Nephron progenitor cell (in vitro differentiated cells): Measurements from ENCODE around the gene MYO18A.

ENCODE experiments used
- DNase-seq: peaks from one replicate; pipeline ENCODE4 v3.0.0; 2021
- H3K27ac Mint-ChIP-seq: 2 replicates; pipeline ENCODE4 v1.8.0; 2021; ENCODE audit warnings: mild to moderate bottlenecking, moderate library complexity, mixed read lengths
- H3K27me3 Mint-ChIP-seq: 2 replicates; pipeline ENCODE4 v1.8.0; 2021; ENCODE audit warnings: mild to moderate bottlenecking, low read depth, mixed read lengths; ENCODE audit not compliant: poor library complexity
- H3K36me3 Mint-ChIP-seq: 2 replicates; pipeline ENCODE4 v1.8.0; 2021; ENCODE audit warnings: low read depth, mixed read lengths
- H3K4me1 Mint-ChIP-seq: 2 replicates; pipeline ENCODE4 v1.8.0; 2021; ENCODE audit warnings: mixed read lengths
- H3K4me3 Mint-ChIP-seq: 2 replicates; pipeline ENCODE4 v1.8.0; 2021; ENCODE audit warnings: mild to moderate bottlenecking, moderate library complexity, mixed read lengths
- H3K9me3 Mint-ChIP-seq: 2 replicates; pipeline ENCODE4 v1.8.0; 2021; ENCODE audit warnings: mild to moderate bottlenecking, moderate library complexity, mixed read lengths
- TF ChIP-seq, protein P1 (sequence below): fragments of 200-600 bp; sonication (generic); IDR thresholded peaks from 2 replicates; pipeline ENCODE4 v1.5.0; 2021; ENCODE audit warnings: antibody characterized with exemption

MYO18A gene

GRCh38 chr17:29021226-29021625 is 159.0 kb downstream of the MYO18A start:
- Mint-ChIP-seq H3K4me1 (peaks cover 19% of the 10 kb centered on the region), H3K36me3 (no peaks in the 10 kb centered on the region), H3K4me3 (peak overlapping the region; percentile 49), H3K9me3 (no peaks in the 10 kb centered on the region), H3K27ac (no peak overlapping the region), H3K27me3 (peaks cover 51% of the 10 kb centered on the region)
- TF ChIP-seq, protein P1, sequence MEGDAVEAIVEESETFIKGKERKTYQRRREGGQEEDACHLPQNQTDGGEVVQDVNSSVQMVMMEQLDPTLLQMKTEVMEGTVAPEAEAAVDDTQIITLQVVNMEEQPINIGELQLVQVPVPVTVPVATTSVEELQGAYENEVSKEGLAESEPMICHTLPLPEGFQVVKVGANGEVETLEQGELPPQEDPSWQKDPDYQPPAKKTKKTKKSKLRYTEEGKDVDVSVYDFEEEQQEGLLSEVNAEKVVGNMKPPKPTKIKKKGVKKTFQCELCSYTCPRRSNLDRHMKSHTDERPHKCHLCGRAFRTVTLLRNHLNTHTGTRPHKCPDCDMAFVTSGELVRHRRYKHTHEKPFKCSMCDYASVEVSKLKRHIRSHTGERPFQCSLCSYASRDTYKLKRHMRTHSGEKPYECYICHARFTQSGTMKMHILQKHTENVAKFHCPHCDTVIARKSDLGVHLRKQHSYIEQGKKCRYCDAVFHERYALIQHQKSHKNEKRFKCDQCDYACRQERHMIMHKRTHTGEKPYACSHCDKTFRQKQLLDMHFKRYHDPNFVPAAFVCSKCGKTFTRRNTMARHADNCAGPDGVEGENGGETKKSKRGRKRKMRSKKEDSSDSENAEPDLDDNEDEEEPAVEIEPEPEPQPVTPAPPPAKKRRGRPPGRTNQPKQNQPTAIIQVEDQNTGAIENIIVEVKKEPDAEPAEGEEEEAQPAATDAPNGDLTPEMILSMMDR, result no peak
- no peak for DNase-seq
